CD4-positive, alpha-beta T cell treated with Interleukin-6 for 4 hours (primary cell): ENCODE data around the gene RLF.
"Not testable (repeated sequence)": the region's sequence is repeated elsewhere in the genome, so short reads cannot be mapped to it uniquely, and the experiment has no call there.

Experiments used
- DNase-seq: peaks from one replicate; pipeline ENCODE4 v3.0.0-alpha.2; 2020; ENCODE audit warnings: mixed read lengths

The RLF gene

DNA sequence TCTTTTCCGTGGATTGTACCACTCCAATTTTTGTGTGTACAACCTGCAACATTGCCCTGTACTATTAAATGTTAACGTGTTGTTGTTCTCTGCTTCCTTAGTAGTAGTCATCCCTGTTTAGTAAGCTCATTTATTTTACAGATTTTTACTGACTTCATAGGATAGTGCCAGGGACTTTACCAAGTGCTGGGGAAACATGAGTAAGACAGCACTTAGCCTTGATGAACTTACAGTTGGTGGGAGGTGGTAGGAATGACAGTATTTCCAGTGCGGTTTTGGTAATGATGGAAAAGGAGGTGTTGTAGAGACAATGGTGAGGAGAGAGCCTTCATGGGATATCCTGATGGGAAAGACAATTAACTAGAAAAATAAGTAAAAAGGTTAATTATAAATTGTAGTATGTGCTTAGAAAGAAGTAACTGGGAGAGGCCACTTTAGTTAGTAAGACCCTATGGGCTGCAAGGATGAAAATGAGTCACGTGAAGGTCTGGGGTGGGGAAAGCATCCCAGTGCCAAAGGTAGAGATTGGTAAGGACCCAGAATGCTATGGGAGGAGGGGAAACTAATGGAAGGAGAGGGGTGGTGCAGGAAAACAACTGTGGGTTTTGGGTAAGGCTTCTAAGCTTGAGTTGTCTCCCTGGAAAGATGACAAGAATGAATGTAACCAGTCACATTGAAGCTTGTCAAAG, 1.7 kb downstream of the RLF start:
- no peak for DNase-seq

DNA sequence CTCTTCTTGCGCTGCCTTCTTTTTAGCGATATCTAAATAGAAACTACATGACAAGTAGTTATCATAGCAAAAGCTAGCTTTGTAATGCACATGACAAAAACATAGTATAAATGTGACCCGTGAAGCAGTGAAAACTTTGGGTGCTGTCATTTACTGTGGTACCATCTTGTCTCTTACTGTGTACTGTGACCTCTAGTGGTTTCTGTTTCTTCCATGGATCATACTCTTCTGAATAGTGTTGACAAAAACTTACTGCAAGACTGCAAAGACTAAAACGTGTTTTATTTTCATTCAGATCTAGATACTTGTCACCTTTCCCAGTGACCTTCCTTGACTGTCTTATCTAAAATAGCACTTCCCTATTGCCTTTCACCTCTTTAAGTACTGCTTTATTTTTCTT, 6.1 kb downstream of the RLF start:
- no peak for DNase-seq

DNA sequence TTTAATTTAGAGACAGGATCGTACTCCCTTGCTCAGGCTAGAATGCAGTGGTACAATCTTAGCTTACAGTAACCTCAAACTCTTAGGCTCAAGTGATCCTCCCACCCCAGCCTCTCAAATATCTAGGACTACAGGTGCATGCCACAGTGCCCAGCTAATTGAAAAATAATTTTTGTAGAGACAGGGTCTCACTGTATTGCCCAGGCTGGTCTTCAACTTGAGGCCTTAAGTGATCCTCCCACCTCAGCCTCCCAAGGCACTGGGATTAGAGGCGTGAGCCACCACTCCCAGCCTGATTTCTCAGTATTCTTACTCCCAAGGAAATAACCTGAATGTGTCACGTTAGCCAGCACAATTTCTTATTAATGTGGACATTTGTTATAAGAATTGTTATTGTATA, 9.8 kb downstream of the RLF start:
- no peak for DNase-seq

DNA sequence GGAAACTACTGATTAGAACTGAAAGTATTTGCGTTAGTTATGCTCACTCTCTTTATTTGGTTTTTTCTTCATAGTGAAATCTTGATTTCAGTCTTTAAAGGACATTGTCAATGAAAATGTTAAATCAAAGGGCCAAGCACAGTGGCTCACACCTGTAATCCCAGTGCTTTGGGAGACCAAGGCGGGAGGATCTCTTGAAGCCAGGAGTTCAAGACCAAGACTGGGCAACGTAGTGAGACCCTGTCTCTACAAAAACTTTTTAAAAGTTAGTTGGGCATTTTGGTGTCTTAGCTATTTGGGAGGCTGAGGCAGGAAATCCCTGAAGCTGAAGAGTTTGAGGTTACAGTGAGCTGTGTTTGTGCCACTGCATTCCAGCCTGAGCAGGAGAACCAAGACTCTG, 13.6 kb downstream of the RLF start:
- no peak for DNase-seq

DNA sequence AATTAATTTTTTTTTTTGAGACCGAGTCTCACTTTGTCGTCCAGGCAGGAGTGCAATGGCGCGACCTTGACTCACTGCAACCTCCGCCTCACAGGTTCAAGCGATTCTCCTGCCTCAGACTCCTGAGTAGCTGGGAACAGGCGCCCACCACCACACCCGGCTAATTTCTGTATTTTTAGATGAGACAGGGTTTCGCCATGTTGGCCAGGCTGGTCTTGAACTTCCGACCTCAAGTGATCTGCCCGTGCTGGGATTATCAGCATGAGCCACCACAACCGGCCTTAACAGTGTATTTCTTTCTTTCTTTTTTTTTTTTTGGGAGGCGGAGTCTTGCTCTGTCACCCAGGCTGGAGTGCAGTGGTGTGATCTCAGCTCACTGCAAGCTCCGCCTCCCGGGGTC, 15.8 kb downstream of the RLF start:
- not testable (repeated sequence) for DNase-seq

DNA sequence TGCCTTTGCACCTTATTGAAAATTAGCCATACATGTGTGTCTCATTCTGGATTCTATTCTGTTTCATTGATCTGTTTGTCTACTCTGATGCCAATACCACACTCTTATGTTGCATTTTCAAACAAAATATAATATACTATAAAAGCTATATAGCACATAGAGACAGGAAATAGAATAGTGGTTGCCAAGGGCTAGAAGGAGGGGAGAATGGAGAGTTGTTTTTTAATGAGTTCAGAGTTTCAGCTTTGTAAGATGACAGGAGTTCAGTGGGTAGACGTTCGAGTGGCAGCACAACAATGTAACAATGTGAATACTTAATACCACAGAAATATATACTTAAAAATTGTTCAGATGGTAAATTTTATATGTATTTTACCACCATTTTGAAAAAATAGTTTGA, 17.0 kb downstream of the RLF start:
- no peak for DNase-seq

DNA sequence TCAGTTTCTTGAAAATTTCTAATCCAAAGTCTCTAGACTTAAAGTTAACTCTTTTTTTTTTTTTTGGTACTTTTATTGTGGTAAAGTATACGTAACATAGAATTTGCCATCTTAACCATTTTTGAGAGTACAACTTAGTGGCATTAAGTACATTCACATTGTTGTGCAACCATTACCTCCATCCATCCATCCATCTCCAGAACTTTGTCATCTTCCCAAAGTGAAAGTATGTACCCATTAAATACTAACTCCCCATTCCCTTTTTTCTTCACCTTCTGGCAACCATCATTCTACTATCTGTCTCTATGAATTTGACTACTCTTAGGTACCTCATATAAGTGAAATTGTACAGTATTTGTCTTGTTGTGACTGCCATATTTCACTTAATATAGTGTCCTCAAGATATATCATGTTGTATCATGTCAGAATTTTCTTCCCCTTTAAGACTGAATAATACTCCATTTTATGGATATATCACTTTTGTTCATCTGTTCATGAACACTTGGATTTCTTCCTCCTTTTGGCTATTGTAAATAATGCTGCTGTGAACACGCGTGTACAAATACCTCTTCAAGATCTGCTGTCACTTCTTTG, 18.4 kb downstream of the RLF start:
- no peak for DNase-seq

DNA sequence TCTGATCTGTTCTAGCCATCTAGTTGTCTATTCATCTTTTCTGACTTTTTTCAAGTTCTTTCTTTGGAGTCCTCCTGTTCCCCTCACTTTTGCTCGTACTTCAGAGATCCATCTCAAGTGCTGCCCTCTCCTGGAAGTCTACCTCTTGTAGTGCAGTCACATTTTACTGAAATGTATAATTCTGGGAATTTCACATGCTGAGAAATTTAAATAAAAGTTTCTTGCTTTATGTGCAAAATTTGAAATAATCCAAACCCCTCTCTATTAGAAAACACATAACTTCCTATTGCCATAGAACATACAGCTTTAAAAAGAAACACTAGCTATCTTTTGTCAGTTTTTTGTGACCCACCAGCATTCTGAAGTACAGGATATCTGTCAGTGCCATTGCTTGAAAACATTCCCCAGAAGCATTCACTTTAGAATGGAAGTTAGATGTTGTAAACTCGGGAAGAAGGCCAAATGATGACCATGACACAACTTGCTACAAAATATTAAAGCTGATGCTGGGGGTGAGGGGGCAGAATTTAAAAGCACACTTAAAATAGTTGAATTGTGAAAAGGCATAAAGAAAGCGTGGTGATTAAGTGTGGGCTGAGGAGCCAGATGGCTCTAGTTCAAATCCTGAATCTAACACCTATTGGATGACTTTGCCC, 22.0 kb downstream of the RLF start:
- peak; percentile 23 for DNase-seq

DNA sequence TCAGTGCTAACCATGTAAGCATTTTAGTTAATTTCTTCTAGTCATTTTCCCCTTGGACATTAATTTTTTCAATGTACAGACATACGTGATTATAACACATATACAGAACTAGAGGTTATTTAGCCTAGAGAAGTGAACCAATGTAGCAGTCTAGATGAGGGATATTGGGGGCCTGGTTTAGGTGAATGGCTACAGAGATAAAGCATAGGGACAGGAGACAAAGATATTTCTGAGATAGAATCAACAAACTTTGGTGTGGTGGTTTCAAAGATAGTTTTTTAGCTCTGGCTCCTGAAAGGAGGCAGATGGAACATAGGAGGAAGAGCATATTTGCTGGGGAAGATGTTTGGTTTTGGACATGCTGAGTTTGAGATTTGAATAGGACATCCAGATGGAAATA, 23.0 kb downstream of the RLF start:
- no peak for DNase-seq

DNA sequence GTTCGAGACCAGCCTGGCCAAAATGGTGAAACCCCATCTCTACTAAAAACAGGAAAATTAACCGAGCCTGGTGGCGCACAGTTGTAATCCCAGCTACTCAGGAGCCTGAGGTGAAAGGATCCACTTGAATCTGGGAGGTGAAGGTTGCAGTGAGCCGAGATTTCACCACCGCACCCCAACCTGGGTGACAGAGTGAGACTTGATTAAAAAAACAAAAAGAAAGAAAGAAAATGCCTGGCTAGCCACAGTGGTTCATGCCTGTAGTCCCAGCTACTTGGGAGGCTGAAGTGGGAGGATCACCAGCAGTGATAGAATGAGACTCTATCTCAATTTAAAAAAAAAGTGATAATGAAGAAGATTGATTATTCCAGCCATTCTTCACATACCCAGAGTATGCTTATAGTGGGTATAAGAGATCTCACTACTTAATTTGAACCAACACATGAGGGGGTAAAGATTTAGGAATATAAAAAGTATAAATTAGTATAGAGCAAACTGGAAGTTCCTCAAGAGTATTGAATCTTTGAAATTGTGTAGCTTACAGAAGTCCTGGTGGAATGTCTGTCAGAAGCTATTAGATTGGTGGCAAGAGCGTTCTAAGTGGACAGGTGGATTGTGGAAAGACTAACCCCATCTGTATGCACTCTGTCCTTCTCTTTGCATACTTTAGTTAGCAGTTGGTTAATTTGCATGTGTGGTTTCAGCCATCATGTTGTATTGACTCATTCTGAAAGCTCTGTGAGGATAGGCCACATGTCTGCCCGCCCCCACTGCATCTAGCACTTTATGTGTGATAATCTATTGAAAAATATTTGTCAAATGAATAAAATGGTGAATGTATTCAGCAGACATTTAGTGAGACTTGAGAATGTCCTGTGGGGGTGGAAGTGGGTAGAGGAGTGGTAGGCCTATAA, 25.0 kb downstream of the RLF start:
- DNase-seq, result peak; percentile 30

DNA sequence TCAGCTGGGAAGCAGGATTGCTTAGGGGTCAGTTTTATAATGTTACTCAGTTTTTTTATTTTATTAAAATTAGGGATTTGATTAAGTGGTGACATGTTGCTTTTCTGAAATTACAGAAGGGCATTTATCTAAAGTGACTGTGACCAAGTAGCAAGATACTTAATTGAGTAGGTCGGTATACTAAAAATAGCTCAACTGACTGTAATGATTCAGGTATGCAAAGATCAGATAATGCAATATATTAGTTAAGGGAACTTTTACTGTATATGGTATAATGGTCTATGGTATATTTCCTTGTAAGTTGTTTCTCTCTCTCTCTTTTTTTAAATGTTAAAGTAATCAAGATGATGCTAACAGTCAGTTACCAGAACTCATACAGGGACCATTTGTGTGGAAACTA, 26.2 kb downstream of the RLF start:
- DNase-seq, result no peak

DNA sequence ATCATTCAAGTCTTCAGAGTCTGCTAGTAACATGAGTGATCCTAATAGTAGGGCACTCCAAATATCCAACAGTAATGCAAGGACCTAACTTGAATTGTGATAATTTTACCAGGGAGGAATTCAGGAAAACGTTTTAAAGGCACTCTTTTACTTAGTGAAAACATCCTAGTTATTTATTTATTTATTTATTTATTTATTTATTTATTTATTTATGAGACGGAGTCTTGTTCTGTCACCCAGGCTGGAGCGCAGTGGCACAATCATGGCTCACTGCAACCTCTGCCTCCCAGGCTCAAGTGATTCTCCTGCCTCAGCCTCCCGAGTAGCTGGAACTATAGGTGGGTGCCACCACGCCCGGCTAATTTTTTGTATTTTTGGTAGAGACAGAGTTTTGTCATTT, 33.5 kb downstream of the RLF start:
- DNase-seq, result not testable (repeated sequence)

DNA sequence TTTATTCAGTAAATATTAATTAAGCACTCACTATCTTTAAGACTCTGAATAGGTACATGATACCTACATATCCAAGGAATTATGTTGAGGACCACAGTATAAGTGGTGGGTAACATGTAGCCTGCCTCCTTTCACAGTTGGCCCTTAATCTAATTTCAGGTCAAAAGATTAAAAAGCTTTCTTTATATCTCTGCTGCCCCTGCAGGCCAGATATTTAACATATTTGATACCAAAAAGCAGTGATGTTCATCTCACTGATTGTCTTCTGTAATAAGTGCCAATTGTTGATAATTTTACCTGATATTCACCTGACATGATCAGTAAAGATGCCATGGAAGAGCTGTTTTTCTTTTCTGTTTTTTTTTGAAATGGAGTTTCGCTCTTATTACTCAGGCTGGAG, 36.5 kb downstream of the RLF start:
- no peak for DNase-seq

DNA sequence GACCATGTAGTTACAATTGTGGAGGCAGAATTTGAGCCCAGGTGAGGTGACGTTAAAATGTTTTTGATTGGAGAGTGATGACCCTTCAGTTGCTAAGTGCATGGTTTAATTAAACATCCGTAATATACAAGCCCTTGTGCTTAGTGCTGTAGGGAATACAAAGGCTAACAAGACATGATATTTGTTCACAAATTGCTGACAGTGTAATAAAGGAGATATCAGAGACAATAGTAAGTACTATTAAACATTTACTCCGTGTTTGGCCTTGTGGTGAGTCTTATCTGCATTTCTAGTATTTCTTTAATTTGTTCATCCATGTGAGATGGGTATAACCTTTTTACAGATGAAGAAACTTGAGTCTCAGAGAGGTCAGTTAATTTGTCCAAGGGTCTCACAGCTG, 37.9 kb downstream of the RLF start:
- DNase-seq, result no peak

DNA sequence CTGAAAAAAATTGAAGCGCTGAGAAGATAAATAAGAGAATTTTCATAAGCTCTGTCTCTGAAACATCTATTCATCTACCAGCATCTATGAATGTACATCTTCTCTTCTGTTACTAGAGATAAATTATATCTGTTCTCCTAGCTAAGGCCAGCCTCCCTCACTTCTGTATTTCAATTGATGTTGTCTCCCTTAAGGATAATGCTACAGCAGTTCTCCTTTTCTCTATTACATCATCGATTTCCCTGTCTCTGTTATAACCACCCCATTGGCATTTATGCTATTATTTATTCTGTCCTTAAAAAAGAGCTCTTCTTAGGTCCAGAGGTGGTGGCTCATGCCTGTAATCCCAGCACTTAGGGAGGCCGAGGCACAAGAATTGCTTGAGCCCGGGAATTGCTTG, 43.7 kb downstream of the RLF start:
- no peak for DNase-seq

DNA sequence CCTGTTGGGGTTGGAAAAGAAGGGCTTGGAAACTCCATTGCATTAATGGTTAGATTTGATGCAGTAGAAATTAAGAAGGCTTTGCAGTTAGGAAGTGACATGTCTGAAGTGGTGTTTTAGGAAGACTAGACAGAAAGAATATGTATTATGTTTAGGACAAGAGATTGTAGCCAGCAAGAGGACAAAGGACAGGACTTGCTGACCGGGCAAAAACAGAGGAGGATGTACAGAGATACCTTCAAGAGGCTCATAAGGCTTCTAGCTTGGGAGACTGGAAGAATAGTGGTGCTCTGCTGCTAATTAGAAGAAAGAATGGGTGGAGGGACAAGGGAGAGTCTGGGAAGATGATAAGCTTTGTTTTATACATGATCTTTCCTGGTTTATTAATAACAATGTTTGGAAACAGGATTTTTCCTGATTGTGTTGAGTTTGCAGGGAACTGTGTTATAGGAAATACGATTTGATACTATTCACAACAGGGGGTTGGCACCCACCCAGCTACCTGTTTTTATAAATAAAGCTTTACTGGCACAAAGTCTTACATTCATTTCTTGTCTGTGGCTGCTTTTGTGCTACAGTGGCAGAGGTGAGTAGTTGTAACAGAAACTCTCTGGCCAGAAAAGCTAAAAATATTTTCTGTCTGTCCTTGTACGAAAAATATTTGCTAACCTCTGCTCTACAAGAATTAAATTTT, 49.5 kb downstream of the RLF start:
- DNase-seq, result no peak

DNA sequence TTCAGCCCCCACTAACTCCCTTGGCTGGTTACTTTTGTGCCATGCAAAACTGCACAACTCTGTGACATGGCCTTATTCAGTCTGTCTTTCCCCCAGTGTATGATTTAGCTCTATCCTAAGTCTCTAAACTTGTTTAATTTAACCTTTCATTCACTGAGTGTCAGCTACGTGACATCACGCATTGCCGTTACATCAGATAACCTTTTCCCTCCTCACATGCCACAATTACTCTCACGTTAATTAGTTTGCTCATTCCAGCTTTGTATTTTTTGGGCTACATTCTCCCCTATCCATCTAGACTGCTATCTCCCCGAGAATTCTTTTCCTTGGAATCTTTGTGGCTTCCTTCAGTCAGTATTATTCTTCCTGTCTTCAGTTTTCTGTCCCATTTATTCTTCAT, 57.1 kb downstream of the RLF start:
- no peak for DNase-seq

DNA sequence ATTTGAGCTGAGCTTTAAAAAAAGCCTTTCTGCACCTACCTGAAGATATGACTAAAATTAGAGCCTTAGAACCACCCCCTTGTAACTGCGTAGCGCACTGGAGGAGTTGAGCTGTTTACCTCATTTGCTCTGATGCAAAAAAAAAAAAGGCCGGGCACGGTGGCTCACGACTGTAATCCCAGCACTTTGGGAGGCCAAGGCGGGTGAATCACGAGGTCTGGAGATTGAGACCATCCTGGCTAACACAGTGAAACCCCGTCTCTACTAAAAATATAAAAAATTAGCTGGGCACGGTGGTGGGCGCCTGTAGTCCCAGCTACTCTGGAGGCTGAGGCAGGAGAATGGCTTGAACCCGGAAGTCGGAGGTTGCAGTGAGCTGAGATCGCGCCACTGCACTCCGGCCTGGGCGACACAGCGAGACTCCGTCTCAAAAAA, 60.3 kb downstream of the RLF start:
- DNase-seq, result not testable (repeated sequence)

DNA sequence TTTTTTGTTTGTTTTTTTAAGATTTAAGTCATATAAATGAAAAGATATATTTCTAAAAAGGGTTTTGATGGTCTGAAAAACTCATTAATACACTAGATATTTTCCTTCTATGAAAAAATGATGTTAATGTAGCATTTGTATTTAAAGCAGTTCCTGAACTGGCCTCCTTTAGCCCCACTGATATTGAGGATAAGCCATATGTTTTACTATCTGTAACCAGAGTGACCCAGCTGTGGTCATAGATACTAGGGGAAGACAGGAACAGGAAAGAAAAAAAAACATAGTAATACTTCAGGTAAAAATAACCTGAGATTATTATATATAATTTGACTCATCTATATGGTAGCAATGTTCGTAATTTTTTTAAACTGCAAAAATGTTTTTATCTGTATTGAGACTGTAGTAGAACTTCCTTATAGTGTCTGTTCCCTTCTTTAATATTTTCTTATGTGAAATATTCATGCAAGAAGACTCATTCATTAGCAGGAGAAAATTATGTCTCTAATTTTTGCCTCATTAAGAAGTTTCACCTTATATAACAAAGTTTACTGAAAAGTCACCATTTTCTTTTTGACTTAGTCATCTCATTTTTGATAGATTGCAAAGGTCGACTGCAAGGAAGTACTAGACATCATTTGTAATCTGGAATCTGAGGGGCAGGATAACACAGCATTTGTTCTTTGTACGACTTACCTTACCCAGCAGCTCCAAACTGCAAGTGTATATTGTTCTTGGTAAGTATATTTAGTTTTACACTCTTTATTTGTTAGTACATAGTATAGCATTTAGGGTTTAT, 61.0 kb downstream of the RLF start:
- no peak for DNase-seq

DNA sequence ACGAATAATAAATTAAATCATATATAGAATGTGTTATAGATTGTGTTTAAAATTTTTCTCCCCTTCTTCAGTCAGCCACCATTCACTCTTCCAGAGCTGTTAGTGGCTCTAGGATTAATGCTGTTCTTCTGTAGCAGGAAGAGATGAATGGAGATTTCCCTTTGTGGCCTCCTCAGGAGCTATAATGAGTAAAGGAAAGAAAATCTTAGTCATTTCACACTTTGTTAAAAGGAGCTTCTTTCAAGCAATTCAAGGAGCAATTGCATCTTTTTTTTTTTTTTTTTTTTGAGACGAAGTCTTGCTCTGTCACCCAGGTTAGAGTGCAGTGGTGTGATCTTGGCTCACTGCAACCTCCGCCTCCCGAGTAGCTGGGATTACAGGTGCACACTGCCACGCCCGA, 62.9 kb downstream of the RLF start:
- DNase-seq, result no peak

DNA sequence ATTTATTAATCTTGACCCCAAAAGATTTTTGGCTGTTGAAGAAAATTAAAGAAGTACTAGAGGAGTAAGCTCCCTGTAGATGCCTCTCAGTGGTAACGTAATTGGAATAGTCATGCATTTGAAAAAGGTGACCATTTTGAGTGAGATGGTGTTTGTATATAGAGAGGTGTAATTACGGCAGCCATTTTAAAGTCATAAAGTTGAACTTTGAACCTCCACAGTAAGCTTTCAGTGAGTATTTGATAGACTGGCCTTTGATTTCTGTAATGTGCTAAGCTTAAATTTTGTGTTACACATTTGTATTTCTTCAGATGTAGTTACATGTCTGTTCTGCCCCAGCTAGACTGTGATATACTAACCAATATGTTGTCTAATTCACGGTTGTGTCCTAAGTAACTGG, 65.0 kb downstream of the RLF start:
- no peak for DNase-seq

DNA sequence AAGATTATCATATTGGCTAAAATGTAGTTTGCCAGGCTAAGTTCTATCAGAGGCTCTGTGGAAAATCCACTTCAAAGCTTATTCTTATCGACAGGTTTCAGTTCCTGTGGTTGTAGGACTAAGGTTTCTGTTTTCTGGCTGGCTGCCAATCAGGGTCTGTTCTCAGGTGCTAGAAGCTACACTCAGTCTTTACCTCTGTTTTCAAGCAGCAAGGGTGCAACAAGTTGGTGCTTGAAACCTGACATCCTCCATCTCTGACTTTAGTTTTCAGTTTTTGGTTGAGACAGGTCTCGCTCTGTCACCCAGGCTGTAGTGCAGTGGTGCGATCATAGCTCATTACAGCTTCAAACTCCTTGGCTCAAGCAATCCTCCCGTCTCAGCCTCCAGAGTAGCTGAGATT, 71.3 kb downstream of the RLF start:
- peak; percentile 68 for DNase-seq
